K562 (cell line): ENCODE results near the gene OOSP3. TPM values are rescaled to one million over a fixed set of nuclear protein-coding genes. Genes with fewer than 3 reads are reported as not detected.
A peak's percentile ranks its signal among the peaks of the same experiment; 100 is the strongest.

Experiments
- GTF2F1 ChIP-seq: IDR thresholded peaks from 2 replicates; pipeline ENCODE4 v1.6.1; 2011; ENCODE audit warnings: low read depth, low read length, improper control_type of control experiment
- NFIX ChIP-seq: fragments of 250-450 bp; sonication (Bioruptor Pico); IDR thresholded peaks from 2 replicates; pipeline ENCODE4 v1.4.0; 2020; ENCODE audit warnings: low read depth, mild to moderate bottlenecking, moderate library complexity
- PHB ChIP-seq: fragments of 250-450 bp; sonication (Bioruptor Pico); IDR thresholded peaks from 2 replicates; pipeline ENCODE4 v1.5.0; 2021
- RAD21 ChIP-seq, 2 experiments: fragments of 250-450 bp in 1 of 2; fragments of 450-650 bp in 1 of 2; sonication (Bioruptor Pico) in 1 of 2; formaldehyde crosslinking in 1 of 2; IDR thresholded peaks in 1 of 2; conservative IDR thresholded peaks in 1 of 2; 2 replicates each; pipeline versions ENCODE4 v1.4.0 to v1.8.0; 2020 to 2022; ENCODE audit warnings: mild to moderate bottlenecking in 2 of 2, moderate library complexity in 1 of 2
- SMAD1 ChIP-seq: fragments of 150-350 bp; IDR thresholded peaks from 2 replicates; pipeline ENCODE4 v1.6.1; 2014; ENCODE audit warnings: low read length, low read depth; ENCODE audit not compliant: partially characterized antibody
- TCF7L2 ChIP-seq: fragments of 150-350 bp; IDR thresholded peaks from 2 replicates; pipeline ENCODE4 v1.6.1; 2016; ENCODE audit warnings: low read depth, mild to moderate bottlenecking, low read length, moderate library complexity
- ZNF696 ChIP-seq: fragments of 250-450 bp; sonication (Bioruptor Pico); conservative IDR thresholded peaks from 2 replicates; pipeline ENCODE4 v1.4.0; 2020; ENCODE audit warnings: mild to moderate bottlenecking, moderate library complexity
- polyA plus RNA-seq, 8 experiments: library from polyadenylated mRNA; depleted of rRNA in 4 of 8; stranded (reverse) in 5 of 8; unstranded in 3 of 8; fragments of >200 nt; fragmentation: Nextera tagmentation in 2 of 8; fragmentation: Illumina TruSeq in 1 of 8; extraction: Ambion mirVana in 2 of 8; extraction: Trizol in 1 of 8; gene quantifications; 2 replicates each; pipeline versions ENCODE4 v1.2.1 to v1.2.3, GENCODE V29; 2011 to 2014; ENCODE audit warnings: inconsistent platforms in 1 of 8, missing spikeins in 1 of 8
- total RNA-seq, 7 experiments: library from RNA; depleted of rRNA in 6 of 7; stranded (reverse); fragments of >200 nt in 6 of 7; fragmentation: Illumina TruSeq in 2 of 7; extraction: Trizol in 2 of 7; gene quantifications; 2 replicates each; pipeline versions ENCODE4 v1.2.1 to v1.2.3, GENCODE V29; 2011 to 2021; ENCODE audit warnings: low replicate concordance in 1 of 7
- TF ChIP-seq, protein P1 (sequence below): fragments of 250-450 bp; sonication (Bioruptor Pico); IDR thresholded peaks from 2 replicates; pipeline ENCODE4 v1.5.0; 2021
- TF ChIP-seq, protein P2 (sequence below): fragments of 450-650 bp; IDR thresholded peaks from 2 replicates; pipeline ENCODE4 v1.6.1; 2016; ENCODE audit warnings: low read depth
- TF ChIP-seq, protein P3 (sequence below): fragments of 450-650 bp; IDR thresholded peaks from 2 replicates; pipeline ENCODE4 v1.6.1; 2018; ENCODE audit warnings: mild to moderate bottlenecking, low read depth; ENCODE audit not compliant: partially characterized antibody

Gene OOSP3
- total and polyA plus RNA-seq, 9 of the 15 experiments (the other 6 are each of a cell fraction or from before 2014, with no cell fraction given), result 0.09 to 0.32 (median 0.15) TPM; not detected in 6

DNA sequence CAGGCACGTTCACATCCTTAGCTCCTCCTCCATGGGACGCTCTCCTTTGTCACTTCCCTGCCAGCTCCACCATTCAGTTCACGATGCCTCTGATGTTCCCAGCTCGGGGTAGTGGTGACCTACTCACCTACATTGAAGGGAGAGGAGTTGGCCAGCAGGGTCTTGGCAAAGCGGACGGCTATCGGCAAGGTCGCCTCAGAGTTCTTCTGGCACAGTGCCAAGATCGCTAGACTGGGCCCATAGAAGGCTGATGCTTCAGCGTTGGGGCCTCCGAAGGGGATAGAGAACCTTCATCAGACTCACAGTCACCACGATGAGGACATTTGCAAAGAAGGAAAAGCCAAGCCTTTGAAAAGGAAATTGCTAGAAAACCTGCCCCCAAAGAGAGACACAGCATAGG lies 36.3 kb upstream of the OOSP3 start (continued):
- 0 out of 2 replicates have a peak, but pooled peaks have one; percentile 43 for TF ChIP-seq GTF2F1
- TF ChIP-seq PHB, result no peak
- TF ChIP-seq, protein P1, sequence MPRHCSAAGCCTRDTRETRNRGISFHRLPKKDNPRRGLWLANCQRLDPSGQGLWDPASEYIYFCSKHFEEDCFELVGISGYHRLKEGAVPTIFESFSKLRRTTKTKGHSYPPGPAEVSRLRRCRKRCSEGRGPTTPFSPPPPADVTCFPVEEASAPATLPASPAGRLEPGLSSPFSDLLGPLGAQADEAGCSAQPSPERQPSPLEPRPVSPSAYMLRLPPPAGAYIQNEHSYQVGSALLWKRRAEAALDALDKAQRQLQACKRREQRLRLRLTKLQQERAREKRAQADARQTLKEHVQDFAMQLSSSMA (CRISPR knock-in tag), result no peak
- peak; percentile 99 for TF ChIP-seq SMAD1
- TF ChIP-seq NFIX (CRISPR knock-in tag), result peak; percentile 100
- TF ChIP-seq, protein P2, sequence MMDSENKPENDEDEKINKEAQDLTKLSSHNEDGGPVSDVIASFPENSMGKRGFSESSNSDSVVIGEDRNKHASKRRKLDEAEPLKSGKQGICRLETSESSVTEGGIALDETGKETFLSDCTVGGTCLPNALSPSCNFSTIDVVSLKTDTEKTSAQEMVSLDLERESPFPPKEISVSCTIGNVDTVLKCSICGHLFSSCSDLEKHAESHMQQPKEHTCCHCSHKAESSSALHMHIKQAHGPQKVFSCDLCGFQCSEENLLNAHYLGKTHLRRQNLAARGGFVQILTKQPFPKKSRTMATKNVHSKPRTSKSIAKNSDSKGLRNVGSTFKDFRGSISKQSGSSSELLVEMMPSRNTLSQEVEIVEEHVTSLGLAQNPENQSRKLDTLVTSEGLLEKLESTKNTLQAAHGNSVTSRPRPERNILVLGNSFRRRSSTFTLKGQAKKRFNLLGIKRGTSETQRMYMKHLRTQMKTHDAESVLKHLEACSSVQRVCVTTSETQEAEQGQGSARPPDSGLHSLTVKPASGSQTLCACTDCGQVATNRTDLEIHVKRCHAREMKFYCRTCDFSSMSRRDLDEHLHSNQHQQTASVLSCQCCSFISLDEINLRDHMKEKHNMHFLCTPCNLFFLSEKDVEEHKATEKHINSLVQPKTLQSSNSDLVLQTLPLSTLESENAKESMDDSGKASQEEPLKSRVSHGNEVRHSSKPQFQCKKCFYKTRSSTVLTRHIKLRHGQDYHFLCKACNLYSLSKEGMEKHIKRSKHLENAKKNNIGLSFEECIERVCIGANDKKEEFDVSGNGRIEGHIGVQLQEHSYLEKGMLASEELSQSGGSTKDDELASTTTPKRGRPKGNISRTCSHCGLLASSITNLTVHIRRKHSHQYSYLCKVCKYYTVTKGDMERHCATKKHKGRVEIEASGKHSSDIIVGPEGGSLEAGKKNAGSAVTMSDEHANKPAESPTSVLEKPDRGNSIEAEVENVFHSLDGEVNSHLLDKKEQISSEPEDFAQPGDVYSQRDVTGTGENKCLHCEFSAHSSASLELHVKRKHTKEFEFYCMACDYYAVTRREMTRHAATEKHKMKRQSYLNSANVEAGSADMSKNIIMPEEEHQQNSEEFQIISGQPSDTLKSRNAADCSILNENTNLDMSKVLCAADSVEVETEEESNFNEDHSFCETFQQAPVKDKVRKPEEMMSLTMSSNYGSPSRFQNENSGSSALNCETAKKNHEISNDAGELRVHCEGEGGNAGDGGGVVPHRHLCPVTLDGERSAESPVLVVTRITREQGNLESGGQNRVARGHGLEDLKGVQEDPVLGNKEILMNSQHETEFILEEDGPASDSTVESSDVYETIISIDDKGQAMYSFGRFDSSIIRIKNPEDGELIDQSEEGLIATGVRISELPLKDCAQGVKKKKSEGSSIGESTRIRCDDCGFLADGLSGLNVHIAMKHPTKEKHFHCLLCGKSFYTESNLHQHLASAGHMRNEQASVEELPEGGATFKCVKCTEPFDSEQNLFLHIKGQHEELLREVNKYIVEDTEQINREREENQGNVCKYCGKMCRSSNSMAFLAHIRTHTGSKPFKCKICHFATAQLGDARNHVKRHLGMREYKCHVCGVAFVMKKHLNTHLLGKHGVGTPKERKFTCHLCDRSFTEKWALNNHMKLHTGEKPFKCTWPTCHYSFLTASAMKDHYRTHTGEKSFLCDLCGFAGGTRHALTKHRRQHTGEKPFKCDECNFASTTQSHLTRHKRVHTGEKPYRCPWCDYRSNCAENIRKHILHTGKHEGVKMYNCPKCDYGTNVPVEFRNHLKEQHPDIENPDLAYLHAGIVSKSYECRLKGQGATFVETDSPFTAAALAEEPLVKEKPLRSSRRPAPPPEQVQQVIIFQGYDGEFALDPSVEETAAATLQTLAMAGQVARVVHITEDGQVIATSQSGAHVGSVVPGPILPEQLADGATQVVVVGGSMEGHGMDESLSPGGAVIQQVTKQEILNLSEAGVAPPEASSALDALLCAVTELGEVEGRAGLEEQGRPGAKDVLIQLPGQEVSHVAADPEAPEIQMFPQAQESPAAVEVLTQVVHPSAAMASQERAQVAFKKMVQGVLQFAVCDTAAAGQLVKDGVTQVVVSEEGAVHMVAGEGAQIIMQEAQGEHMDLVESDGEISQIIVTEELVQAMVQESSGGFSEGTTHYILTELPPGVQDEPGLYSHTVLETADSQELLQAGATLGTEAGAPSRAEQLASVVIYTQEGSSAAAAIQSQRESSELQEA, result no peak
- TF ChIP-seq, protein P3, sequence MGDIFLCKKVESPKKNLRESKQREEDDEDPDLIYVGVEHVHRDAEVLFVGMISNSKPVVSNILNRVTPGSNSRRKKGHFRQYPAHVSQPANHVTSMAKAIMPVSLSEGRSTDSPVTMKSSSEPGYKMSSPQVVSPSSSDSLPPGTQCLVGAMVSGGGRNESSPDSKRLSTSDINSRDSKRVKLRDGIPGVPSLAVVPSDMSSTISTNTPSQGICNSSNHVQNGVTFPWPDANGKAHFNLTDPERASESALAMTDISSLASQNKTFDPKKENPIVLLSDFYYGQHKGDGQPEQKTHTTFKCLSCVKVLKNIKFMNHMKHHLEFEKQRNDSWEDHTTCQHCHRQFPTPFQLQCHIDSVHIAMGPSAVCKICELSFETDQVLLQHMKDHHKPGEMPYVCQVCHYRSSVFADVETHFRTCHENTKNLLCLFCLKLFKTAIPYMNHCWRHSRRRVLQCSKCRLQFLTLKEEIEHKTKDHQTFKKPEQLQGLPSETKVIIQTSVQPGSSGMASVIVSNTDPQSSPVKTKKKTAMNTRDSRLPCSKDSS, result no peak
- TF ChIP-seq ZNF696, result no peak
- peak in 1 of 2 experiments; percentile 59; a peak in 2 of 4 replicates for TF ChIP-seq RAD21 (CRISPR knock-in tag; conservative IDR thresholded peaks at IDR 0.05 in 1 of 2, IDR thresholded peaks at IDR 0.05 in 1 of 2)
- TF ChIP-seq TCF7L2, result no peak
